Activated T-cell treated with anti-CD3 and anti-CD28 coated beads, Interleukin-2, amount 50 U/mL, for 72 hours (primary cell): ENCODE measurements around the gene EFHD1. TPM values are rescaled to one million over a fixed set of nuclear protein-coding genes. Genes with fewer than 3 reads are reported as not detected.

Source experiments
- ATAC-seq, 2 donors: fragments of 150-1000 bp; cut with Tn5 transposase; replicated peaks in 1 of 2; 2 replicates each; pipeline ENCODE4 v1.10.0; 2021; ENCODE audit warnings: moderate library complexity in 2 of 2, mild to moderate bottlenecking in 1 of 2
- DNase-seq, 2 donors: peaks; one replicate each; pipeline ENCODE4 v3.0.0; 2021 to 2022; ENCODE audit warnings: mixed read lengths in 1 of 2
- H3K27ac Mint-ChIP-seq: one replicate; pipeline ENCODE4 v1.8.0; 2022; ENCODE audit warnings: mild to moderate bottlenecking, moderate library complexity, mixed read lengths
- H3K27me3 Mint-ChIP-seq: one replicate; pipeline ENCODE4 v1.8.0; 2022; ENCODE audit warnings: low read depth, mixed read lengths
- H3K36me3 Mint-ChIP-seq, 2 donors: one replicate each; pipeline ENCODE4 v1.8.0; 2022; ENCODE audit warnings: mixed read lengths in 2 of 2, mild to moderate bottlenecking in 1 of 2; ENCODE audit not compliant: insufficient read depth in 2 of 2
- H3K4me1 Mint-ChIP-seq: one replicate; pipeline ENCODE4 v1.8.0; 2022; ENCODE audit warnings: low read depth, mixed read lengths
- H3K4me3 Mint-ChIP-seq, 2 donors: one replicate each; pipeline ENCODE4 v1.8.0; 2022; ENCODE audit warnings: mild to moderate bottlenecking in 2 of 2, mixed read lengths in 2 of 2, moderate library complexity in 2 of 2
- H3K9me3 Mint-ChIP-seq, 2 donors: one replicate each; pipeline ENCODE4 v1.8.0; 2022; ENCODE audit warnings: mixed read lengths in 2 of 2
- total RNA-seq, 2 donors: library from RNA; stranded (reverse); gene quantifications; one replicate each; pipeline ENCODE4 v1.2.3, GENCODE V29; 2022

The EFHD1 gene
- total RNA-seq, 2 donors from 2014 or later = 1.0 to 1.8 TPM

GRCh38 chr2:232603283-232603682 is 30.1 kb upstream of the EFHD1 start:
- DNase-seq = no peak
- H3K9me3 Mint-ChIP-seq = no peaks in the 10 kb centered on the region
- no peak overlapping the region for H3K27ac Mint-ChIP-seq
- H3K27me3 Mint-ChIP-seq = peaks cover 16% of the 10 kb centered on the region
- H3K4me1 Mint-ChIP-seq = no peaks in the 10 kb centered on the region
- no peak overlapping the region for H3K4me3 Mint-ChIP-seq
- ATAC-seq = no peak
- H3K36me3 Mint-ChIP-seq = no peaks in the 10 kb centered on the region

GRCh38 chr2:232604535-232604934 is 28.9 kb upstream of the EFHD1 start:
- DNase-seq (no peak), ATAC-seq (no peak)
- Mint-ChIP-seq H3K4me1 (no peaks in the 10 kb centered on the region), H3K27ac (no peak overlapping the region), H3K27me3 (peaks cover 16% of the 10 kb centered on the region), H3K9me3 (no peaks in the 10 kb centered on the region), H3K36me3 (no peaks in the 10 kb centered on the region), H3K4me3 (no peak overlapping the region)

GRCh38 chr2:232607011-232607410 is 26.4 kb upstream of the EFHD1 start:
- Mint-ChIP-seq H3K4me1 (no peaks in the 10 kb centered on the region), H3K36me3 (no peaks in the 10 kb centered on the region), H3K4me3 (no peak overlapping the region), H3K27ac (no peak overlapping the region), H3K9me3 (no peaks in the 10 kb centered on the region), H3K27me3 (peaks cover 16% of the 10 kb centered on the region)
- ATAC-seq (no peak), DNase-seq (no peak)

- Mint-ChIP-seq H3K36me3 (no peaks in the 10 kb centered on the region), H3K9me3 (no peaks in the 10 kb centered on the region), H3K27ac (no peak overlapping the region), H3K4me1 (no peaks in the 10 kb centered on the region), H3K27me3 (peaks cover under 1% of the 10 kb centered on the region), H3K4me3 (no peak overlapping the region)
- no peak for ATAC-seq
- DNase-seq = no peak
Observed at GRCh38 chr2:232609607-232610006, 23.8 kb upstream of the EFHD1 start.

DNA sequence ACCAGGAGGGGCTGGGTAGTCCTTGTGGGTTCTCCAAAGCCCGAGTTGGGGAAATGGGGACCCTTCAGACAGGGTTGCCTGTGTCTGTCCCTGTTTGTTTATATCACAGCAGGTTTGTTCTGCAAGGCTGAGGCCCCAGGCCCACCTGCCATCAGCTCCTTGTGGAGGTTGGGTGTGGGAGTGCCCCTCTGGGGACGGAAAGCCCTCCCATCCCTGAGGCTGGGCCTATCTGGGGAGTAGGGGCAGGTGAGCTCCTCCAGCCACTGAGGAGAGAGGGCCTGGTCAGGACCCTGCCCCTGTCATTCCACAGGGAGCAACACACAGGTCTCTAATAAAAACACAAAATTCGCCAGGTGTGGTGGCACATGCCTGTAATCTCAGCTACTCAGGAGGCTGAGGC is 23.3 kb upstream of the EFHD1 start:
- Mint-ChIP-seq H3K4me3 (no peak overlapping the region), H3K9me3 (no peaks in the 10 kb centered on the region), H3K4me1 (no peaks in the 10 kb centered on the region), H3K27me3 (no peaks in the 10 kb centered on the region), H3K36me3 (no peaks in the 10 kb centered on the region), H3K27ac (no peak overlapping the region)
- DNase-seq (no peak), ATAC-seq (no peak)

DNA sequence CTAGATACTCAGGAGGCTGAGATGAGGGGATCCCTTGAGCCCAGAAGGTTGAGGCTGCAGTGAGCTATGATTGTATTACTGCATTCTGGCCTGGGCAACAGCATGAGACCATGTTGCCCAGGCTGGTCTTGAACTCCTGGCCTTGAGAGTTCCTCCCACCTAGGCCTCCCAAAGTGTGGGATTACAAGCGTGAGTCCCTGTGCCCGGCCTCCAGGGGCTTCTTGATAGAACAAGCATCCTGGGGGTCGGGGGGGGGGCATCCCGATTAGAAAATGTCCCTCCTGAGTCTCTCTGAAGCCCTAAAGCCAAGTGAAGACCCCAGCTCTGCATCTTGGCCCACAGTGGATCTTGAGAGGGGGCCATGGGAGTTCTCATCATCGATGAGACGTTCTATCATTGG is 22.3 kb upstream of the EFHD1 start:
- no peaks in the 10 kb centered on the region for H3K9me3 Mint-ChIP-seq
- H3K36me3 Mint-ChIP-seq = no peaks in the 10 kb centered on the region
- no peak overlapping the region for H3K27ac Mint-ChIP-seq
- no peak overlapping the region for H3K4me3 Mint-ChIP-seq
- no peaks in the 10 kb centered on the region for H3K4me1 Mint-ChIP-seq
- no peak for DNase-seq
- H3K27me3 Mint-ChIP-seq = no peaks in the 10 kb centered on the region
- no peak for ATAC-seq

GRCh38 chr2:232611559-232612218 is 21.7 kb upstream of the EFHD1 start:
- ATAC-seq = peak; percentile 71 to 78

GRCh38 chr2:232613538-232614134 is 19.8 kb upstream of the EFHD1 start:
- ATAC-seq = no peak
- H3K27me3 Mint-ChIP-seq = no peaks in the 10 kb centered on the region
- DNase-seq = no peak
- no peaks in the 10 kb centered on the region for H3K36me3 Mint-ChIP-seq
- no peaks in the 10 kb centered on the region for H3K4me1 Mint-ChIP-seq
- H3K4me3 Mint-ChIP-seq = no peak overlapping the region
- H3K9me3 Mint-ChIP-seq = no peaks in the 10 kb centered on the region
- H3K27ac Mint-ChIP-seq = no peak overlapping the region

More at GRCh38 chr2:232611559-232612218, 21.7 kb upstream of the EFHD1 start:
- H3K27me3 Mint-ChIP-seq = no peaks in the 10 kb centered on the region
- no peaks in the 10 kb centered on the region for H3K4me1 Mint-ChIP-seq
- no peaks in the 10 kb centered on the region for H3K36me3 Mint-ChIP-seq
- no peak overlapping the region for H3K4me3 Mint-ChIP-seq
- DNase-seq = peak; percentile 75 to 79
- H3K9me3 Mint-ChIP-seq = no peaks in the 10 kb centered on the region
- no peak overlapping the region for H3K27ac Mint-ChIP-seq

DNA sequence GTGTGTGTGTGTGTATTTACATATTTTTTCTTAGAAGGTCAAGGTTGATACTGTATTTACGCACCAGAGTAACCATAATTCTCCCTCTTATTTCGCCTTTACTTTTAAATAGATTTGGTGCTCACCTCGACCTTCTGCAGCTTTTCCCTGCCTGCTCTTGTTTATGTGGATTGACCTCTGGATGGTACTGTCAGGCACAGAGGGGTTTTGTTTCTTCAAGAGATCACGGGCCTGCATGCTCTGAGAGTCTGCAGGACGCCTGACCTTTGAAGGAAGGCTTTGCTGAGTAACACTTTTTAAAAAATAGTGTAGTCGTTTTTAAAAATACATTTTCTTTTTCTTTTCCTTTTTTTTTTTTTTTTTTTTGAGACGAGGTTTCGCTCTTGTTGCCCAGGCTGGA is 18.1 kb upstream of the EFHD1 start:
- no peaks in the 10 kb centered on the region for H3K27me3 Mint-ChIP-seq
- H3K4me1 Mint-ChIP-seq = no peaks in the 10 kb centered on the region
- no peak overlapping the region for H3K4me3 Mint-ChIP-seq
- H3K36me3 Mint-ChIP-seq = no peaks in the 10 kb centered on the region
- no peaks in the 10 kb centered on the region for H3K9me3 Mint-ChIP-seq
- no peak overlapping the region for H3K27ac Mint-ChIP-seq
- no peak for DNase-seq
- ATAC-seq = no peak

- H3K27ac Mint-ChIP-seq = no peak overlapping the region
- H3K9me3 Mint-ChIP-seq = no peaks in the 10 kb centered on the region
- H3K4me1 Mint-ChIP-seq = no peaks in the 10 kb centered on the region
- no peak for DNase-seq
- no peaks in the 10 kb centered on the region for H3K36me3 Mint-ChIP-seq
- H3K4me3 Mint-ChIP-seq = no peak overlapping the region
- no peak for ATAC-seq
- peaks cover 12% of the 10 kb centered on the region for H3K27me3 Mint-ChIP-seq
Observed at GRCh38 chr2:232621186-232621585, 12.2 kb upstream of the EFHD1 start.

GRCh38 chr2:232622563-232622962 is 10.8 kb upstream of the EFHD1 start:
- no peaks in the 10 kb centered on the region for H3K9me3 Mint-ChIP-seq
- peaks cover 6% of the 10 kb centered on the region for H3K4me1 Mint-ChIP-seq
- H3K36me3 Mint-ChIP-seq = no peaks in the 10 kb centered on the region

DNA sequence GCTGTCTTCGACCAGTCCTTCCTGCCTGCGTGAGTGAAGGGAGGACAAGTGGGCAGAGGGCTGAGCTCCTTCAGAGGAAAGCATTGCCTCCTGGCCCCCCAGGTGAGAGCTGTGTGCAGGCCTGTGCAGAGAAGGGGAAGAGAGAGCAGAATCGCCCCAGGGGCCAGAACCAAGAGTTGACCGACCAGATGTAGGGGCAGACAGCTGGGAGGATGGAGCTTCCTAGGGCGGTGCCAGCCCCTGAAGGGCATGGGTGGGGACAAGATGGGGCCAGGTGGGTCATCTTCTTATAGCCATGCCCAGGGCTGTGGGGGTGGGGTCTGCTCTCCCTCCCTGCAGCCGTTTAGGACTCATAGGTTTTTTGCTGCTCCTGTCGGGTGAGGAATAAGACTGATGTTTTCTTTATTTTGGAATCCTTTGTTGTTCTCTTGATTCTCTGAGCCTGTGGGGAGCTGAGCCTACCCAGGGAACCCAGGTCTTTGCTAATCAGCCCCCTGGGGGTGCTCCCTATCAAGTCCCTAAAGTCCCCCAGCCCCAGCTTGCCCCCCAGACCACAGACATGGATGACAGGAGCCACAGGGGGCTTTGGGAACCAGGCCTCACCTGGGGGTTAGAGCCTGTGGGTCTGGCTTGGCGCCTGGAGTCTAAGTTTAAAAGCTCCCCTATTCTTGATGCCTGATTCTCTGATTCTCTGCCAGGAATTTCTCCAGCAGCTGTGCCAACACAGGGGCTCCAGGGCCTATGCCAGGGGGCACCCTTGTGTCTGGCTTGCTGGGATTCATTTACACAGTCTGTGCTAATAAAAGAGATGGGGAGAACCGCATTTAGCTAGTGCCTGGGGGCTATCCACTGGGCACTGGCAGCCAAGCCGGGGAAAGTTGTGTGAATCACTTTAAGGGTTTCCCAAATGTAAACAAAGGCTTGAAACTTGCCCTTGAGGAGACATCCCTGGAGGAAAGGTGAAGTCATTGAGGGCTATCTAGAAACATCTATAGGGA is 9.3 kb upstream of the EFHD1 start:
- H3K27ac Mint-ChIP-seq = no peak overlapping the region
- ATAC-seq (no peak), DNase-seq (no peak)
- H3K27me3 Mint-ChIP-seq = peaks cover 12% of the 10 kb centered on the region
- H3K4me3 Mint-ChIP-seq = no peak overlapping the region
- no peaks in the 10 kb centered on the region for H3K36me3 Mint-ChIP-seq
- H3K9me3 Mint-ChIP-seq = no peaks in the 10 kb centered on the region
- H3K4me1 Mint-ChIP-seq = peaks cover 6% of the 10 kb centered on the region

More at GRCh38 chr2:232622563-232622962, 10.8 kb upstream of the EFHD1 start:
- ATAC-seq = no peak
- no peak overlapping the region for H3K27ac Mint-ChIP-seq
- no peak for DNase-seq
- no peak overlapping the region for H3K4me3 Mint-ChIP-seq
- peaks cover 12% of the 10 kb centered on the region for H3K27me3 Mint-ChIP-seq

DNA sequence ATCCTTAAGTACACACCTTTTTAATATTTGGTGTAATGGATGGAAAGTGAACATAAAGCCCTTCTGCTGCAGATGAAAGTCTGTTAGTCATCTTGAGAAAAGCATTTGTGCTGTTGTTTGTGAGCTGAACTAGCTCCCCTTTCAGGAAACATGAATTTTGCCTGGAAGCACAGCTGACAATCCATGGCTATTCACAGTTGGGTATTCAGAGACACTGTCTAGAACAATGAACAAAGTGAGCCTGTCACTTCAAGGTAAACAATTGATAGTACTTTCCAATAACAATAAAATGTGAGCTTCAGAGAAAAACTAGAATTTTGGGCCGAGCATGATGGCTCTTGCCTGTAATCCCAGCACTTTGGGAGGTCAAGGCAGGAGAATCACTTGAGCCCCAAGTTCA is 6.8 kb upstream of the EFHD1 start:
- no peaks in the 10 kb centered on the region for H3K9me3 Mint-ChIP-seq
- H3K4me3 Mint-ChIP-seq = no peak overlapping the region
- no peak overlapping the region for H3K27ac Mint-ChIP-seq
- H3K36me3 Mint-ChIP-seq = no peaks in the 10 kb centered on the region
- H3K27me3 Mint-ChIP-seq = peaks cover 21% of the 10 kb centered on the region
- peaks cover 6% of the 10 kb centered on the region for H3K4me1 Mint-ChIP-seq
- ATAC-seq = no peak
- no peak for DNase-seq
